HG03135 (cell line): ENCODE results near the gene RANGAP1.
A peak's percentile ranks its signal among the peaks of the same experiment; 100 is the strongest.
"Not testable (repeated sequence)": the region's sequence is repeated elsewhere in the genome, so short reads cannot be mapped to it uniquely, and the experiment has no call there.

Source experiments
- ATAC-seq: cut with Tn5 transposase; IDR thresholded peaks from one replicate; pipeline ENCODE4 v1.9.1; 2021; ENCODE audit warnings: mild to moderate bottlenecking, moderate library complexity; ENCODE audit not compliant: unreplicated experiment

RANGAP1 gene

DNA sequence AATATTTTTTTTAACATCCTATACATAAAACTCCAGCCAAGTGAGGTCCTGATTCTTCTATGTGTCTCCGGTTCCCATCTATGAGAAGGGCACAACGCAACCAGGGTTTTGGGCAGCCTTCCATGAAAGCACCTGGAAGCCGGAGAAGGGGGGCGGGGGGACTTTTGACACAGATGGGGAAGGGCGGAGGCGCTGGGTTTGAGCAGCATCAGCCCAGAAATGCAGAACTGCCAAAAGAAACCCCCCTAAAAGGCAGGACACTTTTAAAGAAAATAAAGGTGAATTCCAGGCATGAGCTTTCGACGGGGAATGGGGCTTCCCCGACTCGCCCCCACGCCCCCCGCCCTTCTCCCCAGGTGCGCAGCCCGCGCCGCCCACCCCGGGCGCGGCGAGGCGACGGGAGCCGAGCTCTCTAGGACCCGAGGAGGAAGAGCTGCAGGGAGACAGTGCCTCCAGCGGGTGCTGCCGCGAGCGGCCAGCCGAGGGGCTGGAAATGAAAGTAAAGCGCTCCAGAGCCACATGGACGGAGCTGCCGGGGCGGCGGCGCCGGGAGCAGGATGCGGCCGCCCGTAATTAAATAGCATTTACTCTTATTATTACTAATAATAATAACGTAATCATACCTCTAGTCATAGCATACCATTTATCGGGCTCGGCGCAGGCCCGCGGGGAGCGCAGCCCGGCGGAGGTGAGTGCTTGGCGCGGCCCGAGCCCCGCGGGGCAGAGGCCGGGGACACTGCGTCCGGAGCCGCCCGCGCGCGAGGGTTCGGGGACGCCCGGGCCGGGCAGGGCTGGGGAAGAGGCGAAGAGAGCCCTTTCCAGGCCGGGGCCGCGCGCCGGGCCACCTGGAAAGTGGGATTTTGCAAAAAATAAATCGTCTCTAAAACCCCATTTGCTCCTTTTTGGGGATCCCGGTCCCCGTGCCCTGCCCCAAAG lies 15.4 kb upstream of the RANGAP1 start, which contains the start of gene ZC3H7B:
Gene ZC3H7B, plus strand, starts transcription at position 441 of the 936 bp plus-strand sequence. CDS start 19,136 bp downstream, outside the sequence.
- peak; percentile 92 for ATAC-seq

DNA sequence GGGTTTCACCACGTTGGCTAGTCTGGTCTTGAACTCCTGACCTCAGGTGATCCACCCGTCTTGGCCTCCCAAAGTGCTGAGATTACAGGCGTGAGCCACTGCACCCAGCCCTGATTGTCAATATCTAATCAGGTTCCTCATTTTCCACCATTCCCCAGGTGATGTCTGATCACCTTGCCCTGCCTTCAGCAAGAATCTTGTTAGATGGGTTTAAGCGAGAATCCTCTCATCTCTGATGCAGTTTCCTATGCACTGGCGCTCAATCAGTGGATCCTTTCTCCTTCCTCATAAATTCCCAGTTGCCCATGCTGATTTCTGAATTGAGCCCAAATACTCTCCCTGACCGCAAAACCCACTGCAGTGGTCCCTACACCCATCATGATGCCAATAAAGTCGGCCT lies 14.7 kb upstream of the RANGAP1 start:
- no peak for ATAC-seq

DNA sequence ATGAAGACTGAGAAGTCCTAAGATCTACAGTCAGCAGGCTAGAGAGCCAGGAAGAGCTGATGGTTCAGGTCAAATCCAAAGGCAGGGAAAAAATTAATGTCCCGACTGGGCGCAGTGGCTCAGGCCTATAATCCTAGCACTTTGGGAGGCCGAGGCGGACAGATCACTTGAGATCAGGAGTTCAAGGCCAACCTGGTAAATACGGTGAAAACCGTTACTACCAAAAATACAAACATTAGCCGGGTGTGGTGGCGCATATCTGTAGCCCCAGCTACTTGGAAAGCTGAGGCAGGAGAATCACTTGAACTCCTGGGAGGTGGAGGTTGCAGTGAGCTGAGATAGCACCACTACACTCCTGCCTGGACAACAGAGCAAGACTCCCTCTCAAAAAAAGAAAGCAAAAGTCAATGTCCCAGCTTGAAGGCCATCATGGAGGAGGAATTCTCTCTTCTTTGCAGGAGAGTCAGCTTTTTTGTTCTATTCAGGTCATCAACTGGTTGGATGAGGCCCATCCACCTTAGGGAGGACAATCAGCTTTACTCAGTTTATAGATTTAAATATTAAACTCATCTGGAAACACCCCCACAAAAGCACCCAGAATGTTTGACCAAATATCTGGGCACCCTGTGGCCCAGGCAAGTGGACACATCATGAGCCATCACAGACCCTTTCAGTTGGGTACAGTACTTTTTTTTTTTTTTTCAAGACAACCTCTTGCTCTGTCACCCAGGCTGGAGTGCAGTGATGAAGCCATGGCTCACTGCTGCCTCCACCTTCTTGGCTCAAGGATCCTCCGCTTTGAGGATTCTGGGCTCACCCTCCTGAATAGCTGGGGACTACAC lies 11.1 kb upstream of the RANGAP1 start:
- no peak for ATAC-seq

DNA sequence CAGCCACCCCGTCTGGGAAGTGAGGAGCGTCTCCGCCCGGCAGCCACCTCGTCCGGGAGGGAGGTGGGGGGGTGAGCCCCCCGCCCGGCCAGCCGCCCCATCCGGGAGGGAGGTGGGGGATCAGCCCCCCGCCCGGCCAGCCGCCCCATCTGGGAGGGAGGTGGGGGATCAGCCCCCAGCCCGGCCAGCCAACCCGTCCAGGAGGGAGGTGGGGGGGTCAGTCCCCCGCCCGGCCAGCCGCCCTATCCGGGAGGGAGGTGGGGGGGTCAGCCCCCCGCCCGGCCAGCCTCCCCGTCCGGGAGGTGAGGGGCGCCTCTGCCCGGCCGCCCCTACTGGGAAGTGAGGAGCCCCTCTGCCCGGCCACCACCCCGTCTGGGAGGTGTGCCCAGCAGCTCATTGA lies 8.8 kb upstream of the RANGAP1 start:
- ATAC-seq, result not testable (repeated sequence)

DNA sequence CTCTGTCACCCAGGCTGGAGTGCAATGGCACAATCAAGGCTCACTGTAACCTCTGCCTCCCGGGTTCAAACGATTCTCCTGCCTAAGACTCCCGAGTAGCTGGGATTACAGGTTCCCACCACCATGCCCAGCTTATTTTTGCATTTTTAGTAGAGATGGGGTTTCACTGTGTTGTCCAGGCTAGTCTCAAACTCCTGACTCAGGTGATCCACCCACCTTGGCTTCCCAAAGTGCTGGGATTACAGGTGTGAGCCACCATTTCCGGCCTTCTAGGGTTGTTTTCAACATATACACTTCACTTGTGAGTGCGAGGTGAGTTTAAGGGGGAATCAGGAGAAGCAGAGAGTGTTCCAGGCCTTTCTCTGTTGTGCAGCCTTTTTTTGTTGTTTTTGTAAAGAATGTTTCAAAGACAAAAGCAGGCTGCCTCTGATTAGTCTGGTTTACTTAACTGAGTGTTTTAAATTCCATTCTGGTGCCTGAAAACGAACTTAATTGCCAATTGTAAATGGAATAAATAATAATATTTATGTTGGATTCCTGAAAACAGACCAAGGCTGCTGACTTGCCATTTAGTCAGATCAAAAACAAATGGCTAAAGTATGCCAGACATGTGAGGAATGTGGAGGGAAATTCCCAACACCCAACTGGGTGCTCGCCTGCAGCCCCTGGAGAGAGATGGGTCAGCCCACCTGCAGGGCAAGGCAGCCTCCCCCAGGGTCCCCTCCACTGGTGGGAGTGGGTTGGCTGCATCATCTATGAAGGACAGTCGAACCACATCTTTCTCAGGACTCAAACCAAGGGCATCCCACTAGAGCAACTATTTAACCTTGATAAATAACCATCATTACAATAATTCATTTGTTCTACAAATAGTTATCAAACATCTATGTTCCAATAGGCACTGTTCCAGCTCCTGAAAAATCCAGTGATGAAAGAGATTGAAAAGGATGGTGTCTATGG lies 4.6 kb upstream of the RANGAP1 start:
- ATAC-seq, result no peak

DNA sequence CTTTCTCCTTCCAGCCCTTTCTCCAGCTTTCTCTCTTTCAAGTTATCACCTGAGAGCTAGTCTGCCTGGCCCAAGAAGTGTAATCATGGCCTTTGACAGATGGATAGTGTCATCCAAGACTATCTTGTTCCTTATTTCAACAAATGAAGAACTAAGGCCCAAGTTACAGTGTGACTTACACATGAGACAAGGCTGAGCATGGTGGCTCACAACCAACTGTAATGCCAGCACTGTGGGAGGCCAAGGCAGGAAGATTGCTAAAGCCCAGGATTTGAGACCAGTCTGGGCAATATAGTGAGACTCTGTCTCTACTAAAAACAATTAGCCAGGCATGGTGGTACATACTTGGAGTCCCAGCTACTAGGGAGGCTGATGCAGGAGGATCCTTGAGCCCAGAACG lies 3.7 kb upstream of the RANGAP1 start:
- ATAC-seq, result no peak

DNA sequence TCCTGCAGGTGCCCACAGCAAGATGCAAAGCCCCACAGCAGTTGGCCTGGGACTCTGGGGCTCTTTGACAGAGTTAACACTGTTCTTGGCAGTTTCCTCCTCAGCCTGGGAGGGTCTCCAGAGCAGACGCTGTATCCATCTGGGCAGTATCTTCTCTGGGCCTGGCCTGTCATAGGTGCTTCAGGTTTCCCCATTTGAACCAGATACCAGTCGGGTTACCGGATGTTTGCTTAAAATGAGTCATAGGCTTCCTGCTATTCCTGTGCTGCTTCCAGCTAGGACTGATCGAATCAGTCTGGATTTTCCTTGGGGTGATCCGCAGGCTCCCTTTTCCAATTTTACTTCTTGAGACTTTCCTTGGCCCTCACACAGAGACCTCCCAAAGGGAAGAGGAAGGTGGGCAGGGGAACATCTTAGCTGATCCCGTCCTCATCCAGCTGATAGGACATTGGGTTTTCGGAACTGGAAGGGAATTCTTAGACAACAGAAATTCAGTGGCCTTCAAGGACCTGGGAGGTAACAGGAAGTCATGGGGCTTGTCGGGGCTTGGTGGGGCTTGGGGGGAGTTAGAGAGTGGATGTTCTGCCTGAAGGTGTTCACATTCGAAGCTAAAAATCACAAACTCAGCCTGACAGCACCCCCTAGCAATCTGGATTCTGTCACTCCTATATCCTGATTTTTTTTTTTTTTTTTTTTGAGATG lies 2.4 kb upstream of the RANGAP1 start:
- ATAC-seq, result no peak

DNA sequence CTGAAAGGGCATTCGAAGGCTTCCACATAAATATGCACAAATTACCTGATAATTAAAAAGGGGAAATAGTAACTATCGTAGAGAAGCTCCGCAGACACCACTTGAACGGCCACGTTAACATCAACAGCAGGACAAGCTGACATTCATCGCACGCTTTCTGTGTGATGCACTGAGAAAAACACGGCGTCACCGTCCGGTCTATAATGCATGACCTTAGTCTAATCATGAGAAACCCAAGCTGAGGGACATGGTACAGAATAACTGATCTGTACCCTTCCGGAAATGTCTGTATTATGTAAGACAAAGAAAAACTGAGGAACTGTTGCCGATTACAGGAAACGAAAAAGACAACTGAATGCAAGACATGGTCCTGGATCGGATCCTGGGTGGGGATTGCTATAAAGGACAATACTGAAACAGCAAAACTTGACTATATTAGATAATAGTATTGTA lies 678 bp upstream of the RANGAP1 start:
- peak; percentile 29 for ATAC-seq

DNA sequence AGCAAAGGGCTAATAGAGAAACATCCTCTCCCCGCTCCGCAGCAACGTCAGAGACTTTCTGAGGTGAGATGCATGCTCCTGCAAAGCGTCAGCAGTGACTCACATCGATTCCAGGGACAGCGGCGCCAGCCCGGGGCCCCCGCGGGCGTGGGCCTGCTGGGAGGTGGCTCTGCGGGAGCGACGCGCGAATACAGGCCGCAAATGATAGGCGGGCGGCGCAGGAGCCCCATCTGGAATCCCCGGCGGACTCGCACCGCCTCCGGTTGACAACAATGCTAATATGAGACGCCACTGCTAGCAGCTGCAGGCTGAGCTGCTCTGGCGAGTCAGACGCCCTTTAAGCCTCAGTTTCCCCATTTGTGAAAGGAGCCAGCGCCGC lies 557 bp downstream of the RANGAP1 start:
- ATAC-seq, result peak; percentile 21

DNA sequence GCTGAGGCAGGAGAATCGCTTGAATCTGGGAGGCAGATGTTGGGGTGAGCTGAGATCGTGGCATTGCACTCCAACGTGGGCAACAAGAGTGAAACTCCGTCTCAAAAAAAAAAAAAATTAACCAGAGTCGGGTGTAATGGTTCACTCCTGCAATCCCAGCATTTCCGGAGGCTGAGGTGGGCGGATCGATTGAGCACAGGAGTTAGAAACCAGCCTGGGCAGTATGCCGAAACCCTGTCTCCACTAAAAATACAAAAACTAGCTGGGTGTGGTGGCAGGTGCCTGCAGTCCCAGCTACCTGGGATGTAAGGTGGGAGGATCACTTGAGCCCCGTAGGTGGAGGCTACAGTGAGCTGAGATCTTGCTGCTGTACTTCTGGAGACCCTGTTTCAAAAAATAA lies 1.5 kb downstream of the RANGAP1 start:
- no peak for ATAC-seq

DNA sequence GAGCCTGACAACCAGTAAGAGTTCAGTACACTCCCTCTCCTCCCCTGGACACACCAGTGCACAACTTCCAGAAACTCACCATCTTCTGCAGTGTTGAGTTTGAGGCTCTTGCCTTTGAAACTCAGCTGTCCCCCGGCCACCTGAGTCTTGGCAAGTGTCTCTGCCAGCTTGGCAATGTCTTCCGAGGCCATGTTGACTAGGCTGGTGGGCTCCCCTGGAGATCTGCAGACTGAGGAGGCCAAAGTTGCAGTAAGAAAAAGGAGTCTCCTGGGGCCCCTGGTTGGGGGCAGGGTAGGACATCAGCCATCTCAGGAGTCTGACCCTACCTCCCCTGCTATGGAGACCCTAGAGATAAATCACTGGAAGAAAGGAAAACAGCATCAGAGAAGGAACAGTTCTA lies 5.1 kb downstream of the RANGAP1 start:
- no peak for ATAC-seq

DNA sequence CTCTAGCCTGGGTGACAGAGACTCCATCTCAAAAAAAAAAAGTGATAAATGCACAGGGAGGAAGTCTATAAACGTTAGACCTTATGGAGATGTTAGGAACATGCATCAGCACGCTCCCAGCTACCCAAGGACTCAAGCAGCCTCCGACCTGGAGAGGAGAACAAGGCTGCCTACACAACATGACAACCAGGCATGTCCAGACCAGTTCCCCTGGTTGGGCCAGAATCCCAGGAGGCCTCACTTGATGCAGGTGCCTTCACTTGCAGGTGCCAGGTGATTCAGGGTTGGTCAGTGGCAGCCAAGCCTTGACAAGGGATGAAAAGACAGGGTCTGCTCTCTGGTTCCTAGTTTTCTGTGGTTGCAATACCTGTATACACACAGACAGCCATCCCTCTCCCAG lies 5.9 kb downstream of the RANGAP1 start:
- no peak for ATAC-seq

DNA sequence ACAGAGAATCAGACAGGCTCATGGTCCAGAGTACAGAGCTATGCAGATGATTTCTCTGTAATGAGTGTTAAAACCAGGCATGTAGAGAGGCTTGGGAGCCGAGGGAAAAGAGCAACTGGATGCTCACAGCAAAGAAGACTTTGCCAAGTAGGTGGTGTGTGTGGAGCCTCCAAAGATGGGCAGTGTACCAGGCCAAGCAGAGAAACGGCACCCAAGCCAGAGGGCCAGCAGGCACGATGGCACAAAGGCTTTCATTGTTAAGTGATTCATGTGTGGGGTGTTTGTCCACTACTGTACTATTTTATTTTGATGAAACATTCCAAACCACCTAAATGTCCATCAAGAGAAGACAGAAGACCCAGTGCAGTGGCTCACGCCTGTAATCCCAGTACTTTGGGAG lies 11.1 kb downstream of the RANGAP1 start:
- ATAC-seq, result no peak

DNA sequence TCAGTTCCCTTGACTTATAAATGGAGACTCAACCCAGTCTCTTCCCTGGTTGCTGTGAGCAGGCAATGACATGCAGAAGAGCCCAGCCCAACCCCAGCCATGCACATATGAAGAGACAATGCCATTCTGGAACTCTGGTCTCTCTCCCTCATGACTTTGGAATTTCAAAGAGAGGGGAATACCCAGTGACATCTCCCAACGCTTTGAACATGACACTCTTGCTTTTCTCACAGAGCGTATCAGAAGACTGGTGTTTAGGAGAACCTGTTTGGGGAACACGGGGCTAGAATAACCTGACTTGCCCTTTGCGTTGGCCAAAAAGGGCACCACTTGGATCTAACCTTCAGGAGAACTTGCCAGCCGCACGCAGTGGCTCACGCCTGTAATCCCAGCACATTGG lies 12.9 kb downstream of the RANGAP1 start:
- no peak for ATAC-seq

DNA sequence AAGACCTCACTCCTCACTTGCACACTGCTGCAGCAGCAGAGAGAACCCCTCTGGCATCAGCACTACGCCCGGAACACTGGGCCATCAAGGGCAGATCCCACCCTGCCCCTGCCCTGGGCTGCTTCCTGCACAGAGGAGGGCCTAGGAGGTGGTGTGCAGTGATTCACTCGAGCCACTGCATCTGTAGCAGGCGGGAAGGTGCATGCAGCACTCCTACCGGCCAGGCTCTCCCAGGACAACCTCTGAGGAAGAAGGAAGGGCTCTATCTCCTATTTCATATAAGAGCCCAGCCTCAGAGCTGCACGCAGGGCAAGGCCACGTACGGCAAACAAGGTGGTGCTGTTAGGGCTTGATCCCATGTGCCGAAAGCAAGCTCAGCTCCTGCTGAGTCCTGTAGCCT lies 14.2 kb downstream of the RANGAP1 start:
- ATAC-seq, result no peak

DNA sequence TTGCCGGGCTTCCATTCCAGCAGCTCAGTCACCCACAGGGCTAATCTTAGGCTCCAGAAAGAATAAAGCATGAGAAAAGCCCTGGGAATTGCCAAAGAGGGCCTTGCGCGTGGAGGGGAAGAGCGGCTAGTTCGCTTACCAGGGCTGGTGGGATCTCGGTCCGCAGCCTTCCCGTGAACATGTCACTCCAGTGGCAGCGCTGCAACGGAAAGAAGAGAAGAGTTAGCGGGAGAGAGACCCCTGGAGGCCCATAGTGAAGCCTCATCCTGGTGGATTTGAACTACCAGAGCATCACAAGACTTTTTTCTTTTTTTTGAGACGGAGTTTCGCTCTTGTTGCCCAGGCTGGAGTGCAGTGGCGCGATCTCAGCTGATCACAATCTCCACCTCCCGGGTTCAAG lies 18.0 kb downstream of the RANGAP1 start:
- no peak for ATAC-seq

DNA sequence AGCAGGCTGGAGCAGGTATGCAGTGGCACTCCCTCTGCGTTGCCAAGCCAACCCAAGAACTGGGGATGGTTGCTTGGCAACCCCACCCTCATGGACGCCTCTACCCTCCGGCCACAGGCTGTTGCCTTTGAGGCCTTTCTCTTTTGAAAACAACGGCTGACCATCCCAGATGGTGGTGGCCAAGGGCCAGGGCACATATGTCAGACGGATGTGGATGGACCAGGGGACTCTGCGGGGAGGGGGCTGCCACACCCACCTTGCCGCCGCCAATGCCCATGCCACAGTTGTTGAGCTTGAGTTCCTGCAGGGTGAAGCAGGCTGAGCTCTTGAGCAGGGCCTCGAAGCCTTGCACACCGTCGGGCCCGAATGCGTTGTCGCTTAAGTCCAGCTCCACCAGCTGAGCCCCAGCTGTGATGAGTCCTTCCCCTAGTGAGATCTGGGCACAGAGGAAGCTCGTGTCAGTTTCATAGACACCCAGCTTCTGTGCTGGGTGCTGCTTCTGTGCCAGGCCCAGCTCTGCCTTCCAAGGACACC lies 21.5 kb downstream of the RANGAP1 start:
- no peak for ATAC-seq

DNA sequence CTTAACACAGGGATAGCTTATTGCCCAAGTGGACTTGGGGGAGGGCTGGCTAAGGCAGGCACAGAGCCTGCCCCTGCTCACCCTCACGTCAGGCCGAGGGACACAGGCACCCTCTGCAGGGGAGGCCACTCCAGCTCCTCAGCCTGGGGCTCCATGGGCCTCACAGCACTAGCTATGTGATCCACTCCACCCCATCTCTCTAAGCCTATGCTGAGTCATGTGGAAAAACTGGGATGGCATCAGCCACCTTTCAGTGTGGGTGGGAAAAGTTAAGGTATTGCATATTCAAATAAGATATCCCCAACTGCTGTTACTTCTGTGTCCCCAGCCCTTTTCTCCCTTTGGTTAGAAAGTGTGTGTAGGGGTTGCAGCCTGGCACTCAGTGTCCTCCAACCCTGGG lies 22.3 kb downstream of the RANGAP1 start:
- no peak for ATAC-seq

DNA sequence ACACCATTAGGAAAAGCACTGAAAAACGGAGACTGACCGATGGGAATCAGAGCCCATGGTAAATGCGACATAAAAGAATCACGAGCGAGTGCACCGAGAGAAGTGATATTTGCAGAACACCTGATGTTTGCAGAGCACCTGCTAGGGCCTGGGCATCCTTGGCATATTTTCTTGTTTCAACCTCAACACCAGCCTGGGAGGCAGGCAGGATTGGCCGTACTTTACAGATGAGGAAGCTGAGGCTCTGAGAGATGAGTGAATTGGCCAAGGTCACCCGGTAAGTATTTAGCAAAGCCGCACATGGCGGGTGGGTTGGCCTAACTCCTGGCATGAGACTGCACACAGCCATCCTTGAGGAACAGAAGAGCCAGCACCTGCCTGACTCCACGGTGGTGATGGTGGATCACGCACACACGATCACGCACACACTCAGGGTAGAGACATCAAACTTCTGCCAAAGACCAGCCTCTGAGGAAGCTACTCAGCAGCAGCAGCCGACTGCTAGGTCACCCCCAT lies 23.7 kb downstream of the RANGAP1 start:
- ATAC-seq, result no peak
